ENCODE measurements around the gene MMP26.

Gene MMP26

DNA sequence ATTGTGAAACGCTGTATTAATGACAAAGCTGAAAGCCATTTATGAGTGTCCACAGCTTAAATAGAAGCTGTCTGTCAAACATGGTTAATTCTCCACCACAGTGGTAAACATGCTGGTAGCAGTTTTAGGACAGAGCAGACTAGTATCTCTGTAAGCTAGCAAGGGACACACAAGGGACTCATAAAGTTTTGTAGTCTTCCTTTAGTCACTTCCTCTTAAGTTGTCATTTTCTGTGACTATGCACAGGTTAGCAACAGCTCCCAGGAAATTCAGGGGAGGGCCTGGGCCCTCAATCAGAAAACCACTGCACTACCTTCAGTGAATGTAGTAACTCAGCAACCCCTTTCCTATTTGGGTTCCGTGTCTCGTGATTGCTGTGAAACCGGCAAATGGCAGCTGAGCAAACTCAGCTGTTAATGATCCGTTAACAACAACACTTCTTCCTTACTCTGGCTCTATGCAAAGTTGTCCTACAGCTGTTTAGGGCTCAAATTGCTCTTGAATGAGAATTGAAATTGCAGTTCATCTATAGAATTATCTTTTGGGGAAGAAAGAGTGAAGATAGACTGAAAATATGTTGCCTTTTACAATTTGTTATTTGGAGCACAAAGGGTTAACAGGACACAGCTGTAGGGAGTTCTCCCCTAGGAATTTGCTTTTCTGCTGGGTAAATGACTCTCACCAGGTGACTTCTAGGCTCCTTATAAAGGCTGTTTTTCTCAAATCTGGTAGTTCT lies at the start of gene MMP26:
MMP26 (plus strand) TSS at position 731 of the 736 bp plus-strand sequence.
- H3K27ac ChIP-seq, result no peak within 1 kb of the TSS
- TF ChIP-seq, protein P1, sequence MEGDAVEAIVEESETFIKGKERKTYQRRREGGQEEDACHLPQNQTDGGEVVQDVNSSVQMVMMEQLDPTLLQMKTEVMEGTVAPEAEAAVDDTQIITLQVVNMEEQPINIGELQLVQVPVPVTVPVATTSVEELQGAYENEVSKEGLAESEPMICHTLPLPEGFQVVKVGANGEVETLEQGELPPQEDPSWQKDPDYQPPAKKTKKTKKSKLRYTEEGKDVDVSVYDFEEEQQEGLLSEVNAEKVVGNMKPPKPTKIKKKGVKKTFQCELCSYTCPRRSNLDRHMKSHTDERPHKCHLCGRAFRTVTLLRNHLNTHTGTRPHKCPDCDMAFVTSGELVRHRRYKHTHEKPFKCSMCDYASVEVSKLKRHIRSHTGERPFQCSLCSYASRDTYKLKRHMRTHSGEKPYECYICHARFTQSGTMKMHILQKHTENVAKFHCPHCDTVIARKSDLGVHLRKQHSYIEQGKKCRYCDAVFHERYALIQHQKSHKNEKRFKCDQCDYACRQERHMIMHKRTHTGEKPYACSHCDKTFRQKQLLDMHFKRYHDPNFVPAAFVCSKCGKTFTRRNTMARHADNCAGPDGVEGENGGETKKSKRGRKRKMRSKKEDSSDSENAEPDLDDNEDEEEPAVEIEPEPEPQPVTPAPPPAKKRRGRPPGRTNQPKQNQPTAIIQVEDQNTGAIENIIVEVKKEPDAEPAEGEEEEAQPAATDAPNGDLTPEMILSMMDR (conservative IDR thresholded peaks at IDR 0.05), result no peak
- TF ChIP-seq ZFX (IDR thresholded peaks at IDR 0.05), result no peak

DNA sequence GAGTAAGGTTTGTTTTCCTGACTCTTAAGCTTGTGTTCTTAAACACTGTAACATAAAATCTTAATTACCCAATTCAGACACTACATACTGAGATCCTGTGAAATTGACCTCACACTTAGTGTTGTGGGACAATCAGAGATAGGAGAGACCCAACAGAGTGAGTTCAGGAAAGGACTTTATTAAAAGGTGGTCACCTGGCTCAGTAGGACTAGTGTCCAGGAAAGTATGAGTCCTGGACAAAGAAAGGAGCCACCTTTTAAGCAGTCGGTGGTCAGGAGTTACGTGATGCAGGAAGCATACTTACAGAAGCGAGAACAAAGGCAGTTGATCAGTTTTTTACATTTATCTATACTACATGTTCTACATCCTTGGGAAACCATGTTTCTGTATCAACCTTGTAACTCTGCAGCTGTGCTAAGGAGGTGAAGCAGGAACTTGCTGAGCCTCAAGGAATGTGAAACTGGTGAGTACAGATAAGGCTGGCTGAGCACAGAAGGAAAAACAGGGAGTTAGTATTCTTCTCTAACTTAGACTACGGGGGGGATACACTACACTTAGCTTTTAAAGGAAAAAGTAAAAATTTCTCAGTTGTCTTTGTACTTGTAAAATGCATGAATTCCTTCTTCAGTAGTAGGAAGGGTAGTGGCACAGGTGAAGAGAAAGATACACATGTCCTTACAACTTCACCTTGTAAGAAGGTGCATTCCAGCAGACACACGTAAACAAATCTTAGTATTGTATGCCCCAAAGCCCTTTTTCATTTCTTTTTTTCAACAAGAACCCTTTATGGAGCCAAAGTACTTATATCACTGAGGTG lies 45.7 kb upstream of the MMP26 start:
- no peak overlapping the region for H3K27ac ChIP-seq
- TF ChIP-seq, protein P1 (conservative IDR thresholded peaks at IDR 0.05), result no peak
- no peak for TF ChIP-seq ZFX (IDR thresholded peaks at IDR 0.05)

DNA sequence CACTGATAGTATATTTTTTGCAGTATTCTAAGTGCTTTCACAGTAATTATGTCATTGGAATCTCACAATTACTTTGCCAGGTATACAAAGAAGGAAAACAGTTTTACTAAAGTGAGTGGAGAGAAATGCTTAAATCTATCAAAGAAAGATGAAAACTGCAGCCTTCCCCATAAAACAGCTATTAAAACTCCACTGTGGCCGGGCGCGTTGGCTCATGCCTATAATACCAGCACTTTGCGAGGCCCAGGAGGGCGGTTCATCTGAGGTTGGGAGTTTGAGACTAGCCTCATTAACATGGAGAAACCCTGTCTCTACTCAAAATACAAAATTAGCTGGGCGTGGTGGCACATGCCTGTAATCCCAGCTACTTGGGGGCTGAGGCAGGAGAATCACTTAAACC lies 41.7 kb upstream of the MMP26 start:
- H3K27ac ChIP-seq, result no peak overlapping the region
- TF ChIP-seq, protein P1 (conservative IDR thresholded peaks at IDR 0.05), result no peak
- TF ChIP-seq ZFX (IDR thresholded peaks at IDR 0.05), result no peak

DNA sequence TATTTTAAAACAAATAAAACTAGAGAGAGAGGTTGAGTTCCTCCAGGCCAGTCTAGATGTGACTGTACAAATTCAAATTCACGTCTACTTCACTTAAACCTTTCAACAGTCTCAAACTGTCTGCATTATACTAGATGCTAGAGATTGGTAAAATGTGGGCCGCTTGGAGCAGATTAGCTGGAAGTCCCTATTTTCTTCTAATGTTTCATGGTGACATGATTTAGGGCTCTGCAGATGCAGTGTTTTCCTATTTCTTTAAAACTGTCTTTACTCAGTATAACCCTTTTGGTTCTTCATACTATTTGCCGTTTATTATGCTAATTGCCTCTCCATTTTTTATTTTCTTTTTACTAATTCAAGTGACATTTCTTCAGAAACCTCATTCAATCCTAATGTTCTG lies 40.4 kb upstream of the MMP26 start:
- H3K27ac ChIP-seq, result no peak overlapping the region
- TF ChIP-seq ZFX (IDR thresholded peaks at IDR 0.05), result no peak
- TF ChIP-seq, protein P1 (conservative IDR thresholded peaks at IDR 0.05), result no peak

DNA sequence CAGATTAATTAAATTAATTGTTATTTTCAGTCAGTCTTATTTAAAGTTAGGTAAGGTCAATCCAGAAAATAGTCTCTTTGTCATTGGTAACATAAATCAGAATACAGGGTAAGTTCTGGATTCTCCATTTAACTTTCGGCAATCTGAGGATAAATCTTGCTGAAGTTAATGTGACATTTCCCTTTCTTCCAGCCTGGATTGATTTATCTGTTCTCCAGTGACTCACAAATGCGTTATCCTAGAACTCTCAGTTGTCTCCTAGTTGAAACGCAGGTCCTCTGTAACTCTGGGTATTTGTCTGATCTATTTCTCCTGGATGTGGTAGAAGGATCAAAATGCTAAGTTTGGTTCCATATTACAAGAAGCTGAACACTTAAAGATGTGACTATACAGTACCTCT lies 39.8 kb upstream of the MMP26 start:
- H3K27ac ChIP-seq, result no peak overlapping the region
- TF ChIP-seq, protein P1 (conservative IDR thresholded peaks at IDR 0.05), result no peak
- TF ChIP-seq ZFX (IDR thresholded peaks at IDR 0.05), result no peak

DNA sequence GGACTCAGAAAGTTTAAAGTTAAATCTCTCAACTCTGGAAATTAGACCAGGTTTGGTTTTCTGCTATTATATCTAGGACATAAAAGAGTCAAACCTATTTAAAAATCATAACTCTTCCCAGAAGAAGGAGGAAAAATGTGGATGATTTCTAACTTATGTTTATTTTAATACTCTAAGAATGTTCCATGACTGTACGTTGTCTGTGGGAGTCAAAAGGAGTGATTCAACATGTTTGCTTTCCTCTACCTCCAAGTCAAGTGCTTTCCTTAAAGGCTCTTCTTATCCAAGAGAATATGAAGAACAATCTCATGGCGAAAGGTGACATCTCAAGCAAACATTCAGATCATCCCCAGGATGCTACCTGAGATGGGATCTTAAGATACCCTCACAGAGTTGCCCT lies 39.2 kb upstream of the MMP26 start:
- no peak overlapping the region for H3K27ac ChIP-seq
- TF ChIP-seq ZFX (IDR thresholded peaks at IDR 0.05), result no peak
- TF ChIP-seq, protein P1 (conservative IDR thresholded peaks at IDR 0.05), result no peak

DNA sequence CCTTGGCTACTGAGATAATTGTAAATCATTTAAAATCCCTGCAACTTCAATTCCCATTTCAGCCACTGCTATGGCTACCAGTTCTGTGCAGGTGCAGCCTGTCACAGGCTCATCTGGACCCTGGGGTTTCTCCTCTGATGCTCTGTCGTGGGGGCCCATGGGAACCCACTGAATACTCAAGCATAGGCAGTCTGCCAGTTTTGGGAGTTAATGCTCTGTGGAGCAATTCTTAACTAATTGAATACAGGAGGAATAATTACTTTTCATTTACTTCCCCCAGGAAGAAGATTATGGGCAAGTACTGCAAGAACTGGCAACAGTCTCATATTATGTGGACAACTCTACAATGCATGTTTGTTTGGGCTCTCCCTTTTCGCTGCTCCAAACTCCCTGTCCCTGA lies 32.8 kb upstream of the MMP26 start:
- TF ChIP-seq ZFX (IDR thresholded peaks at IDR 0.05), result no peak
- TF ChIP-seq, protein P1 (conservative IDR thresholded peaks at IDR 0.05), result no peak
- H3K27ac ChIP-seq, result no peak overlapping the region
